ENCODE data around the gene ESPNL.

DNA sequence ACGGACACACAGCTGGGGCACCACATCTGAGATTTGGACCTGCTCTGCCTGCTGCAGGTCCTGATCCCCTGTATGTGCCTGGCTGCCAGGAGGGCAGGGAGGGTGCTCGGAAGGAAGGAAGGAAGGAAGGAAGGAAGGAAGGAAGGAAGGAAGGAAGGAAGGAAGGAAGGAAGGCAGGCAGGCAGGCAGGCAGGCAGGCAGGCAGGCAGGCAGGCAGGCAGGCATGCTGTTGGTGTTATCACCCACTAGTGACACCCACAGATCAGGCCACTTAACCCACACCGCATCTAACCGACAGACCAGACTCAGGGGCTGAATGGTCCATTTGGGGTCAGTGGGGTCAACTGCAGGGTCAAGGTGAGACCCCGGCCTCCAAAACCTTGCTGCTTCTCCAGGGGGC, 44.1 kb downstream of the ESPNL start:
- TF ChIP-seq, protein P1, sequence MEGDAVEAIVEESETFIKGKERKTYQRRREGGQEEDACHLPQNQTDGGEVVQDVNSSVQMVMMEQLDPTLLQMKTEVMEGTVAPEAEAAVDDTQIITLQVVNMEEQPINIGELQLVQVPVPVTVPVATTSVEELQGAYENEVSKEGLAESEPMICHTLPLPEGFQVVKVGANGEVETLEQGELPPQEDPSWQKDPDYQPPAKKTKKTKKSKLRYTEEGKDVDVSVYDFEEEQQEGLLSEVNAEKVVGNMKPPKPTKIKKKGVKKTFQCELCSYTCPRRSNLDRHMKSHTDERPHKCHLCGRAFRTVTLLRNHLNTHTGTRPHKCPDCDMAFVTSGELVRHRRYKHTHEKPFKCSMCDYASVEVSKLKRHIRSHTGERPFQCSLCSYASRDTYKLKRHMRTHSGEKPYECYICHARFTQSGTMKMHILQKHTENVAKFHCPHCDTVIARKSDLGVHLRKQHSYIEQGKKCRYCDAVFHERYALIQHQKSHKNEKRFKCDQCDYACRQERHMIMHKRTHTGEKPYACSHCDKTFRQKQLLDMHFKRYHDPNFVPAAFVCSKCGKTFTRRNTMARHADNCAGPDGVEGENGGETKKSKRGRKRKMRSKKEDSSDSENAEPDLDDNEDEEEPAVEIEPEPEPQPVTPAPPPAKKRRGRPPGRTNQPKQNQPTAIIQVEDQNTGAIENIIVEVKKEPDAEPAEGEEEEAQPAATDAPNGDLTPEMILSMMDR (IDR thresholded peaks at IDR 0.05; ENCODE audit: borderline replicate concordance, extremely low read depth, low read length, poor library complexity, severe bottlenecking), result no peak
- no peak for TF ChIP-seq EZH2 (IDR thresholded peaks at IDR 0.05; ENCODE audit: borderline replicate concordance, low read depth, low read length, severe bottlenecking)

All from DND-41 (cell line).